Measurements from ENCODE around the gene TMEM163.
A peak's percentile ranks its signal among the peaks of the same experiment; 100 is the strongest.

The TMEM163 gene

DNA sequence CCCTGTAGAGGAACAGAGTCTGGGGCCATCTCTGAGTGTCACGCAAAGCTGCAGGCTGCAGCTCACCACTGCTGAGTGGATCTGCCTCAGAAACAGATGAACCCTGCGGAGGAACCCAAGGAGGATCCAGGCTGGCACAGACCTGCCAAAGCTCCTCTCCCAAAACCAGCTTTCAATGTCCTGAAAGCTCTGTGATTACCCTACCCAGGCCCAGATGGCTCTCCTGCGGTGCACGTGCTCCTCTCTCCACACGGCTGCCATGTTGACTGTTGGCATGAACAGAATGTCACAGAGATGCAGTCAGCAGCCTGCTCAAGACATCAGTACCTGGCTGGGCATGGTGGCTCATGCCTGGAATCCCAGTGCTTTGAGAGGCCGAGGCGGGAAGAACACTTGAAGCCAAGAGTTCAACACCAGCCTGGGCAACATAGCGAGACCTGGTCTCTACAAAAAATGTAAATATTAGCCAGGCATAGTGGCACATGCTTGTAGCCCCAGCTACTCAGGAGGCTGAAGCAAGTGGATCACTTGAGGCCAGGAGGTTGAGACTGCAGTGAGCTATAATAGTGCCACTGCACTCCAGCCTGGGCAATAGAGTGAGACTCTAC is 248.1 kb downstream of the TMEM163 start:
- TF ChIP-seq CTCF (IDR thresholded peaks at IDR 0.05), result no peak
- Histone ChIP-seq H3K4me1 (no peaks in the 10 kb centered on the region), H3K4me3 (no peak overlapping the region), H3K27ac (no peak overlapping the region), H3K36me3 (no peaks in the 10 kb centered on the region), H3K9me3 (peaks cover 0 to 11% (median 3%) of the 10 kb centered on the region in 3 donors), H3K27me3 (no peaks in the 10 kb centered on the region)
- no peak for DNase-seq
- intact Hi-C loops (cut with DNase I; ENCODE audit: low total_unique reads), result no loop called here

DNA sequence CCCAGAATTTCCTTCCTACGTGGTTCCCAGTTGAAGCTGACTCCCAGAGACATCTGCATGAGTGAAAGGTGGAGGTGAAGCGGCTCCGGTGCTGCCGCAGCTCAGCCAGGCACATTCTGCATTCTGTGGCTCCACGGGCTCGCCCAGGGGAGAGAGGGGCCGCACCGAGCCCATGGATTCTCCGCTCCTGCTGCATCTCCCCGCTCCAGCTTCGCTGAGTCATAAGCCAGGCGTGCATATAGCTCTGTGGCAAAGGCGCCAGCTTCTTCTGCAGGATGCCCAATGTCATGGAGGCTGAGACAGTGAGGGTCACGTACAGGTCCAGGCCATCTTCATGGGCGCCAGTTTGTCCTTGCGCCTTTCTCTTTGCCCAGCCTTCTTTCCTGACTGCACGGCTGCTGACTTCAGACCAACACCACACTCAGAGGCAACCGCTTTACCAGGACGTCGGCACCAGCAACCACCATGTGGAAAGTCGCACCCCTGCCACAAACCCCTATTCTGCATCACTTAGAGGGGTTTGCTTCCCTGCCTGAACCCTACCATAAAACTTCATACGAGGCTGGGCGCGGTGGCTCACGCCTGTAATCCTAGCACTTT is 249.2 kb downstream of the TMEM163 start:
- H3K27me3 ChIP-seq, result no peaks in the 10 kb centered on the region
- TF ChIP-seq CTCF (IDR thresholded peaks at IDR 0.05), result no peak
- H3K36me3 ChIP-seq, result no peaks in the 10 kb centered on the region
- H3K4me3 ChIP-seq, result no peak overlapping the region
- H3K9me3 ChIP-seq, result peaks cover 0 to 11% (median 3%) of the 10 kb centered on the region in 3 donors
- H3K4me1 ChIP-seq, result no peaks in the 10 kb centered on the region
- intact Hi-C loops (cut with DNase I; ENCODE audit: low total_unique reads), result no loop called here
- no peak overlapping the region for H3K27ac ChIP-seq
- DNase-seq, result no peak

DNA sequence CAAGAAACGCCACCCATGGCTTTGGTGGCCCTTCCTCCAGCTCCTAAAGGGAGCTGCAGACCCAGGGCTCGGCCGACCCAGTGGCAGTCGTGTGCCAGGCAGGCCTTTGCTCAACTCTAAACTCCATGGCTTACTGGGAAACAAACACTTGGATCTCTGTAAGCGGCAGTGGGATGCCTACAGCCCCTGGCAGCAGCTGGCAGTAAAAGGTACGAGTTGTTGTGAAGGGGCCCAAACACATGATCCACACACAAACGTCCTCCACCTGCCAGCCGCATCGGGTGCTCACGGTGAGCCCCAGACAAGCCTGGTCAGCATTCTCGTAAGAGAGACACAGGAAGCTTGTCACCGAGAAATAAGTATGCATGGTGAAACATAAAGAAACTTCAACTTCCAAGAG is 250.0 kb downstream of the TMEM163 start:
- no peak for DNase-seq
- Histone ChIP-seq H3K9me3 (peaks cover 0 to 10% (median 3%) of the 10 kb centered on the region in 3 donors), H3K27ac (no peak overlapping the region), H3K27me3 (no peaks in the 10 kb centered on the region), H3K4me3 (no peak overlapping the region), H3K4me1 (no peaks in the 10 kb centered on the region), H3K36me3 (no peaks in the 10 kb centered on the region)
- intact Hi-C loops (cut with DNase I; ENCODE audit: low total_unique reads), result no loop called here
- TF ChIP-seq CTCF (IDR thresholded peaks at IDR 0.05), result no peak

DNA sequence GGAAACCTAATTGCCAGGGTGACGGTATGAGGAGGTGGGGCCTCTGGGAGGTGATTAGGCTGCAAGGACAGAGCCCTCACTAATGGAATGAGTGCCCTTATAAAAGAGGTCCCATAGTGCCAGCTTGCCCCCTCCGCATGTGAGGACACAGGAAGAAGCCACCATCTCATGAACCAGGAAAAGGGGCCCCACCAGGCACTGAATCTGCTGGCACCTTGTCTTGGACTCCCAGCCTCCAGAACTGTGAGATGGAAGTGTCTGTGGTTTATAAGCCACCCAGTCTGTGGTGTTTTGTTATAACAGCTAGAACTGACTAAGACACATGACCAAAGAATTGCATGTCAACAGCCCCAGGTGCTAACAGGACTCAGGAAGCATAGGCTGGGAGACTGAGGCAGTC is 250.6 kb downstream of the TMEM163 start:
- DNase-seq, result no peak
- H3K4me3 ChIP-seq, result no peak overlapping the region
- H3K36me3 ChIP-seq, result no peaks in the 10 kb centered on the region
- no peaks in the 10 kb centered on the region for H3K4me1 ChIP-seq
- H3K9me3 ChIP-seq, result peaks cover 0 to 3% (median 3%) of the 10 kb centered on the region in 3 donors
- no peaks in the 10 kb centered on the region for H3K27me3 ChIP-seq
- no peak overlapping the region for H3K27ac ChIP-seq
- intact Hi-C loops (cut with DNase I; ENCODE audit: low total_unique reads), result no loop called here
- no peak for TF ChIP-seq CTCF (IDR thresholded peaks at IDR 0.05)

- Histone ChIP-seq H3K36me3 (no peaks in the 10 kb centered on the region), H3K4me3 (no peak overlapping the region), H3K27ac (no peak overlapping the region), H3K4me1 (no peaks in the 10 kb centered on the region), H3K9me3 (no peaks in the 10 kb centered on the region), H3K27me3 (no peaks in the 10 kb centered on the region)
- peak in 1 of 2 donors; percentile 17 for DNase-seq
- intact Hi-C loops (cut with DNase I; ENCODE audit: low total_unique reads), result no loop called here
- TF ChIP-seq CTCF (IDR thresholded peaks at IDR 0.05), result no peak
Measured at GRCh38 chr2:134466141-134466540, 252.7 kb downstream of the TMEM163 start.
